HG02870 (cell line): ENCODE data around the gene FBLIM1.

Source experiments
- ATAC-seq: cut with Tn5 transposase; IDR thresholded peaks from one replicate; pipeline ENCODE4 v1.9.1; 2021; ENCODE audit warnings: mild to moderate bottlenecking, moderate library complexity; ENCODE audit not compliant: unreplicated experiment

FBLIM1 gene

DNA sequence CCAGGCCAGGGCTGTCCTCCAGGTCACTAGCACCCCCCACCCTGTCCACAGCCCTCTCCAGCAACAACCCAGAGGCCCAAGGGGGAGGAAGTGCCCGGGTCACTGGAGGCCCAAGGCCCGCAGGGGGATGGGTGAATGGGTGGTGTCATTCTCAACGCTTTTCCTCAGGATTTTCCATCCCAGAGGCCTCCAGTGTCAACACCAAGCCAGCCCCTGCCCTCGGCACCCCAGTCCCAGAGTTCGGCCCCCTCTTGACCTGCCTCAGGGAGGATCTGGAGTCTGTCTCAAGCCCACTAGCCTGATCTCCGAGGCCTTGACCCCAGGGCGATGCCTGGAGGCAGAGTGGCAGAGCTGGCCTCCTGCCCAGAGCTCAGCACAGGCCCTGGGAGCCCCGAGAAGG lies 11.2 kb upstream of the FBLIM1 start:
- ATAC-seq = no peak

DNA sequence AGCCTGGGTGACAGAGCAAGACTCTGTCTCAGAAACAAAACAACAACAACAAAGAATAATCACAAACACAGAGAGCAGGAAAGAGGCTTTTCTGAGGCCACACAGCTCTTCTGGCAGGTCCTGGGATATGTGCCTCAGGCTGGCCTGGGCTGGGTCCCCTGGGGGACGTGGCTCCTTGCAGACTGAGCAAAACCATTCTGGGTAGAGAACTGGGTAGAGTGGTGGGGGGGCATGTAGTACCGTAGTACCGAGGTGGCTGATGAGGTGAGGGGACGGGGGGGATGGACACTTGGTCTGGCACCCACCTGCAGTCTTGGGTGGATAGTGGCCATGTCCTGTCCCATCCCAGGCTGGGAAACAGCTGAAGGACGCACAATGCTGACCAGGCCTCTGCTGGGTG lies 10.3 kb upstream of the FBLIM1 start:
- ATAC-seq = no peak

DNA sequence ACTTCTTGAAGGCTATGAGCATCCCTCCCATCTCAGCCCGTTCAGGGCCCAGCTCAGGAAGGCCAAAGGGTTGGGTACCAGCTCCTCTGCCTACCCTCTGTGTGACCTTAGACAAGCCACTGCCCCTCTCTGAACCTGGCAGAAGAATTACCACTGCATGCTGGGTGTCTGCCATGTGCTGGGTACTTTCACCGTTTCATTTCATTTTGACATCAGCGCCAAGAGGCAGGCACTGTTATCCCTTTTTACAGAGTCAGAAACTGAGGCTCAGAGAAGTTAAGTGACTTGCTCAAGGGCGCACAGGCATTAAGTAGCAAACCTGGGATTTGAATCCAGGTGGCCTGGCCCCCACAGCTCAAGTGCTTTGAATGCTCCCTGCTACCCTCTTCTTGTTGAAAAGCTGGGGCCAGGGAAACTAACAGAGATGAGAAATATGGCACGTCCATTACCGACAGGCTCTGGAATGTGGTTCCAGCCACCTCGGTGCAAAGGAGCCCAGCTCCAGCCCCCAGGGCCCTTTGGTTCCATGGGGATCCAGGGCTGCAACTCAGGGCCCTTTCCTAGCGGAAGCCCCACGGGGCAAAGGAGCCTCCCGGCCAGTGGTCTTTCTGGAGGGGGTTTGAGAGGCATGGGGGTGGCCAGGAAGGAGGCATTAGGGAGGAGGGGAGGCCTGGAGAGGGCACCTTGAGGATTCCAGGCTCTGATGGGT lies 9.8 kb upstream of the FBLIM1 start:
- no peak for ATAC-seq

DNA sequence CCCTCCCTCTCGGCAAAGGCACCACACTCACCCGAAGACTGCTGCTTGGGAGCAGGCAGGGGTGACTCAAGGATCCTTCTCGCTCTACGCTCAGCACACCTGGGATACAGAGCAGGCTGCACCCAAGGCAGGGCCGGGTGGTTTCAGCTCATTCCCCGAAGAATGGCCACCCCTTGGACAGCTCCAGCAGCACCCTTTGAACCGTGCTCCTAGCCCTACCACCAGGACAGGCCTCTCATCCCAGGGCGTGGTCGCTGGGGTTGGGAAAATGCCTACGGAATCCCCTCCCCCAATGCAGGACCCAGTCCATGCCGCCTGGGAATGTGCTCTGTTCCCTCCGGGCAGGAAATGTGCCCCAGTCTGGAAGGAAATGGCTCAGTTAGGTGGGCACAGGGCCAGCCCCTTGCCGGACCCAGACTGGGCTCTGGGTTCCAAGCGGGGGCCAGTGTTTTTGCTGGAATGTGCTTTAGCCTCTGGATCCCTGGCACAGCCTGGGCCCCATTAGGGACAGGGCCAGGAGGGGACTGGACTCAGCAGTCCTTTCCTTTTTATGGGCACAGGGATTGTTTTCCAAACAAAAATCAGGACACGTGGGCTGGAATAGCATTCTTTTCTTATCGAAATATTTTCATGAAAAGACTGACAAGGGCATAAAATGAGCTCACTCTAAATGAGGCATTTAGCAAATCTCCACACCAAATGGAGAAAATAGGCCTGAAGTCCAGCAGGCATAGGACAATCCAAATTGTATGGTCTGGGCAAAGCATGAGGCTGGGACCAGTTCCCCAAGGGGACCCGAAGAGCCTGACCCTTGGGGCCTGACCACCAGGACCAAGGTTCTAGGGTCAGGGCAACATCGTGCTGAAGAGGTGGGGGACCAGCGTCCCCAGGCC lies 8.9 kb upstream of the FBLIM1 start:
- no peak for ATAC-seq

DNA sequence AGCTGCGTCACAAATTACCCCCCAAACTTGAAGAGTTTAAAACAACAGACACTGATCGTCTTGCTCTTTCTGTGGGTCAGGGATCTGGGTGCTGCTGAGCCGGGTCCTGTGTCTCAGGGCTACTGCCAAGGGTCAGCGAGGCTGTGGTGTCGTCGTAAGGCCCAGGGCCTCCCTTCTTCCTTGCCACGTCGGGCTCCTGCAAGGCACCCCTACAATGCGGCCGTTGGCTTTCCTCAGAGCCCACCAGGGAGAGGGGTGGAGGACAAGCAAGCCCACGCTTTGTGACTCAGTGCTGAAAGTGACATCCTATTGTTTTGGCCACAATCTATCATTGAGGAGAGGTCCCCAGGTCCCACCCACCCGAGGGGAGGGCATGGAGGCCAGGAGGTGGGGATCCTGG lies 7.7 kb upstream of the FBLIM1 start:
- no peak for ATAC-seq

DNA sequence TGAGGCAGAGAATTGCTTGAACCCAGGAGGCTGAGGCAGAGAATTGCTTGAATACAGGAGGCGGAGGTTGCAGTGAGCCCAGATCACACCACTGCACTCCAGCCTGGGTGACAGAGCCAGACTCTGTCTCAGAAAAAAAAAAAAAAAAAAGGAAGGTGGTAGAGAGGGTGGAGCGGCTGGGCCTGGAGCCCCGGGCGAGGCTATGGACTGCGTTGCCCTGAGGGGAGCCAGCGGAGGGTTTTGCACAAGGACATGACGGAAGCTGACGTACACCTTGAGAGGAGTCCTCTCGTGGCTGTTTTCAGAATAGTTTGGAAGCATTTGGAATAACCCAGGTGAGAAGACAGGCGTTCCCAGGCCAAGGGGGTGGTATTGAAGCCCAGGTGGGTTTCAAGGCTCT lies 6.9 kb upstream of the FBLIM1 start:
- no peak for ATAC-seq

DNA sequence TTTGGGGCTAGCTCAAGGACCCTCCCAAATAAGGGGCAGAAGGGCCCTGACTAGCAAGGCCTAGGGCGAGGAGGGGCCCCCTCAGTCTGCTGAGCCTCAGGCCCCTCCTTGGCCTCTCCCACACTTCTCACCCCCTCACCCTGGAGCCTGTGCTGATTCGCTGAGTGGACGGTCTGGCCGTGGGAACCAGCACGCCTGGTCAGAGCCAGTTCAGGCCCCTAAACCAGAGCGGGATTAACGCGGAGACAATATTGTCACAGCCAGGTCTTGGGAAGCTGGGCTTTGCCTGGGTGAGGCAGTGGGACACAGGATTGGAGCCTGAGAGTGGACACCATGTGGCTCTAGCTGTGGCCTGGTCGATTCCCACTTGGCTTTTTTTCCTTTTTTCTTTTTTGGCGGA lies 4.8 kb upstream of the FBLIM1 start:
- ATAC-seq = no peak

DNA sequence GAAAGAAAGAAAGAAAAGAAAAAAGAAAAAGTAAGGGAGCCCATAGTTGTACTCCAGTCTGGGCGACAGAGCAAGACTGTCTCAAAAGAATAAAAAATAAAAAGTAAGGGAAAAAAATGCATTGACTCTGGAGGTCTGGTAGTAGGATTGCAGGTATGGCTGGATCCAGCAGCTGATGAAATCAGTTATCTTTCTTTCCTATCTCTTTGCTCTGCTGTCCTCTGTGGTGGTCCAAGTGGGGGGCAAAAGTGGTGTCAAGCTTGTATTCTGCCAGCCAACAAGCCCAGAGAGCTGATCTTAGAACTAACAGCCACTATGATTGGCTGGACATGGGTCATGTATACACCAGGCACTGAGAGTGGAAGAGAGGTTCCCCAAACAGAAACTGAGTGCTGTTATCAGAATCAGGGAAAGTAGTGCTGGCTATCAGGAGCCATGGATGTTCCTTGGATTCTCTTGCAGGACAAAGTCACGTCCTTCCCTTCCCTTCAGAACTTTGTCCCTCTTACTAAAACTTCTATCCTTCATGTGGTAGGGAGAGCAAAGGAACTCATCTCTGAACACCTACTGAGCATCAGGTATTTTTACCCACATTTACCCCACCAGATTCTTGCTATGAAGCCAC lies 3.5 kb upstream of the FBLIM1 start:
- ATAC-seq = no peak

DNA sequence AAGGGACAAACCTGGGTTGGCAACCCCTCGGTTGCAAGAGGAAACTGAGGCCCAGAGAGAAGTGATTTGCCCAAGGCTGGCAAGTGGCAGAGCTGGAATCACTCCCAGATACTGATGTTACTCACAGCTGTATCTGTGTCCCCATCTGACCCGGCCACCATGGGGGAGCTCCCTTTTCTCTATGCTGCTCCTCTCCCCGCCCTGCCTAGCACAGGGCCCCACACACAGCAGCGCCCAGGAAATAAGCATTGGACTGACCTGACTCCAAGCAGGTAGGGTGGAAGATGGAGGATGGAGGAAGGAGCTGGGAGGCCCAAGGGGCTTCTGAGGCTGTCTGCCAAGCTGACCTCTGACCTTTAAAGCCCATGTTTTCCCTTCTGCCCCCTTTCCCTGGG lies 3.0 kb upstream of the FBLIM1 start:
- no peak for ATAC-seq

DNA sequence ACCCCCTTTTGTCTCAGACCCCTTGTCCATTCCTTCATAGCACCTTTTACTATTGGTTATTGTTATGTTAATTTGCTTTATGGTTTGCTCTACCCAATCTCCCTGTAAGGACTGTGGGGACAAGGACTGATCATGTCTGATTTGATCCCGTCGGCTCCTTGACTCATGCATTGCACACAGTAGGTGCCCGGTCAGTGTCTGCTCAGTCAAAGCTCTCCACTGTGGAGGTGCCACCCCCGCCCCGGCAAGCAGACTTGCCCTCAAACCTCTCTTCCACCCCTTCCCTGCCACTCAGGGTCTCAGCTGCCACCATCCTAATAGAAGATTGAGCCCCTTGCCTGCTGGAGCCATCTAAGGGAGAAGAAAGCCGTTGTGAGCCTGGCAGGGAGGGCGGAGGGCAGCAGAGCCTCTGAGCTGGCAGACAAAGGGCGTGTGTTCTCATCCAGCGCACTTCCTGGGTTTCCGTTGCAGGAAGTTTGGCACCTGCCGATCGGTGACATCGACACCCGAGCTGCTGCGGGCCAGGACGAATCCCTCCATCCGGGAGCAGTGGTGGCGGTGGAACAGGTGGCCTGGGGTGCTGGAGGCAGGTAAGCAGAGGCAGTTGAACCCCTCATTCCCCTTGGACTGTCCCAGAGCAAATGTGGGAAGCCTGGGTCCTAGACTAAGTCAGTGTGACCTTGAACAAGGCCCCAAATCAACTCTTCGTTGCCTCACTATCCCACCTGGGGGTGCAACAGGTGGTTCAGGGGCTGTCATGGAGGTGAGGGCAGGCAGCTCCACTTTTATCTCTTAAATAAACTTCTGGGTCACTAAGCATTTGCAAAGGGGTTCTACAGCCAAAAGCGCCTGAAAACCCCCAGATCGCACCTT lies 2.2 kb upstream of the FBLIM1 start:
- no peak for ATAC-seq

DNA sequence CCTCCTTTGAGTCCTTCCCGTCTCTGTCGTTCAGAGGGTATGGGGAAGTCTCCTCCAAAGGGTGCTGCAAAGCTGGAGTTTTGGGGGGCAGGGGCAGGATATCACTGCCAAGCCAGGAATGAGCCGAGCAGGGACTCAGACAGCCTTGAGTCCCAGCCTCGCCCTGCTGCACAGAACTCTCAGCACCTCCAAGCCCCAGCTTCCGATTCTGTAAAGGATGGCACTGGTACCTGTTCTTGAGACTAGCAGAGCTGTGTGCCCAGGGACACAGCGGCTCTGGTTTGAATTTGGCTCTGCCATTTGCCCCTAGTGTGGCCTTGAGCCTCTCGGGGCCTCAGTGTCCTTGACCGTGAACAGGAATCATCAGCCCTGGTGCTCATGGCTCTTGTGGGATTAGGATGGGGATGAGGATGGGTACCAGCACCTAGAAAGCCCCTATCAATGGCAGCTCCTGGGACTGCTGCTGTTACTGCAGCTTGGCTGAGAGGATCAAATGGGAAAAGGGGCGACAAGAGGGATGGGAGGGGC lies 1.5 kb upstream of the FBLIM1 start:
- no peak for ATAC-seq

DNA sequence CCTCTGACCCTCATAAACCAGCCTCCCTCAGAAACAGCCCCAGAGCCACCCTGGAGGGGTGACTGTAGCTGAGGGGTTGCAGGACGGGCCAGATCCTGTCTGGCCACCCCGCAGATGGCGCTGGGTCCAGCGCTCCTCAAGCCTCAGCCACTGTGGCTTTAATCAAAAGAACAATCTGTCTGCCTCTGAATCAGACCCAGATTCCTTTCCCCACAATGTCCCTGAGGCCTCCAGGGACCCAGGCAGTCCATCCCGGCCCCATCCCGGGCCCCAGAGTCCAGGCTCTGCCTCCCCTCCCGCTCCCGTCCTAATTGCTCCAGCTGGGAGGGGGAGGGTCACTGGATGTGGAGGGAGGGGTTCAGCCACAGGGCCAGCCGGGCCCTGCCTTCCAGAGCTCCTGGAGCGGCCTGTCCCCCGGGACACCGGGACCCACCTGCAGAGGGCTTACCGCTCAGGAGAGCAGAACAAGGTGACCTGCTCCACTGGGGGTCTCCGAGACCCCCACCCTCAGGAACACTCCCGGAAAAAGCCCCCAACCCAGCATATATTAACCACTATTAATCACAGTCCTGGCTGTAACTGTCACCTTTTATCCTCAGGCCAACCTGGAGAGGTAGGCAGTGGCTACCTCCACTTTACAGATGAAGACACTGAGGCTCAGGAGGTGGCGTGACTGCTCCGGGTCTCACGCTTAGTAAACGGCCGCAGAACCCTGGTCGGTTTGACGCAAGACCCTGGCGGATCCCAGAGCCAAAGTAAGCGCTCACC lies 836 bp upstream of the FBLIM1 start:
- ATAC-seq = no peak

DNA sequence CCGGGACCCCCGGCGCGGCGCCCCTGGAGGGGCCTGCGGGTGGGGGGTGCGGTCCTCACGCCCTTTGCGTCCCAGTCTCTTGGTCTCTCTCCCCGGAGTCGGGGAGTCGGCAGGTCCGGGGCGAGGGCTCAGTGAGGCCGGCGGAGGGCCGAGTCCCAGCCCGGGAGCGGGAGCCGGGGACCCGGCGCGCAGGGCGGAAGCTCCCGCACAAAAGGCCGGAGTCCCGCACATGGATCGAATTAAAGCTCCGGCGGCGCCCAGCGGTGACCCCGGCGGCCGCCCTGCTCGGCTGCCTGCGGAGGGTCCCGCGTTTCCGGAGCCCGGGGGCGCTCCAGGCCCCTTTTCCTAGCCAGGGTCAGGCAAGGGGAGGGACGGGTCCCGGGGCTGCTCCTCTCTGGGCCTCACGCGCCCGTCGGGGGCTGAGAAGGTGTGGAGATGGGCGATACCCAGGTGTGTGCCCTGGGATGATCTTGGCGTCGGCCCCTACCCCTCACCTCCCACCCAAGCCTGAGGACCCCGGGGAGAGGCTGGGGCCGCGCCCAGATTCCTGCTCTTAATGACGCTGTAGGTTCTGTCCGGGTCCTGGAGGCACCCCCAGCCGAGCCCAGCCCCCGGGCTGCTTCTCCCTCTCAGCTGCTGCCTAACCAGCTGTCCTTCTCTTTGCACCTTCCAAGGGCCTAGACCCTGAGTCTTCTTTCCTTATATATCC lies 512 bp downstream of the FBLIM1 start:
- no peak for ATAC-seq

DNA sequence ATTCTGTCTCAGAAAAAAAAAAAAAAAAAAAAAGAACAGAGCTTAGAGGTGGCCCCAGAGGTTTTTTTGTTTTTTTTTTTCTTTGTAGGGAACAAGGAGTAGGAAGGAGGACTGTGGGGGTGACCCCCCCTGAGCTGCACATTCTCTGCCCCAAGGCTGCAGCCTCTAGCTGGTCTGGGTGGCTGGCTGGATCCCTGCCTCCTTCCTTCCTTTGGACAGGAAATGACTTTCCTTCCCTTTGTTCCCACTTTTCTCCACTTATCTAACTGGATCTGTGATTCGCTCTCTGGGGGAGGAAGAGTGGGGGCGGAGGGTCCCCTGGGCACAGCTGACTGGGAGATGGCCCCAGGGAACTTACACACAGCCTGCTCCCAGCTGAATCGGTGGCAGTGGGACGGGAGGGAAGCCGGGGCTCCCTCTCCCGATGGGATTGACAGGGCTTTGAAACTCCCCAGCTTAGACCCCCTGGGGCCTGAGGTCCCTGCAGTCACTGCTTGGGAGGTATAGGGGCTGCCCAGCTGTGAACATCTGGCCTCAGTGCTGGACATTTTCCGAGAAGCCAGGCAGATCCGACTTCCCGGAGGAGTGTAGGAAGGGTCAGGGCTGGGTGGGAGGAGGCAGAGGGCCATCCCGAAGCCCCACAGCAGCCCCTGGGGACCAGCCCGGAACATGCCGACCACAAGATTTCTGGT lies 2.1 kb downstream of the FBLIM1 start:
- ATAC-seq = no peak

DNA sequence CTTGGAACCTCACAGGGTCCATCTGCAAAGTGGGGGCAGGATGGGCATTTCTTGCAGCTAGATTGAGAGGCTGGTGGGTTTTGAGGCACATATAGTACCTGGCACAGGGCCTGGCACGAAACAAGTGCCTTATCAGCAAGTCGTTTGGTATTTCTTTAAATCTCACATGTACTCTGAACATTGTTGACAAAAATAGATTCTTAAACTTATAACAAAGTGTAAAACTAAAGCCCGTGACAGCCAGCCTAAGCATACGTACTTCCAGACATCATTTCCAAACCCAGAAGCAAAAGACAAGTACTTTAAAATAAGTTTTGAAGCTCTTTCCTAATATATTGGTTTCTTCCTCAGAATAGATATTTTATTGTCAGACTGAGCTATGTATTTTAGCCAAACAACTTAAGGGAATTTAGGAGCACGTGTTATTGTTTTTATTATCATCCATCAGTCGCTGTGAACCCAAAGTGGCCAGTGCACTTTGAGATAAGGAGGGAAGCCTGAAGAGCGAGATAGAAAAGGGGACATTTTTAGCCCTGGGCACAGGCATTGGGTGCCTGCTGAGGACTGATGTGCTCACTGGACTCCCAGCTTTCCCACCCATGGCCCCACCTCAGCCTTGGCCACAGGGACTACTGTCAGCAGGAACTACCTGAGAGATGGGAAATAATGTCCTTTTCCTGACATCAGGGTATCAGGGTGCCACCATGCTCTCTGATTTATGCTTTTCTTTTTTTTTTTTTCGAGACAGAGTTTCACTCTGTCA lies 3.0 kb downstream of the FBLIM1 start:
- ATAC-seq = no peak

DNA sequence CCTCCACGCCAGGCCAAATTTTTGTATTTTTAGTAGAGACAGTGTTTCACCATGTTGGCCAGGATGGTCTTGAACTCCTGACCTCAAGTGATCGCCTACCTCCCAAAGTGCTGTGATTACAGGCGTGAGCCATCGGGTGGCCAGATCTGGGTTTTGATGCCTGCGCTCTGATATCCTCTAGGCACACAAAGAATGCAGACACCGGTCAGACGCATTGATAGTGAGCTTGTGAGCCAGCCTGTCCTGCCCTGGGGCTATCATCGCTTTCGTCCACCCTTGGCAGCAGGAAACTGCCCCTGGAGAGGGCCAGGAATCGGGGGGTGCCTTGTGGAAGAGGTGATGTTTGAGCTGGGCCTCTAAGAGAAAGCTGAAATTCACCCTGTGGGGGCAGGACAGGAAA lies 4.0 kb downstream of the FBLIM1 start:
- ATAC-seq = no peak

DNA sequence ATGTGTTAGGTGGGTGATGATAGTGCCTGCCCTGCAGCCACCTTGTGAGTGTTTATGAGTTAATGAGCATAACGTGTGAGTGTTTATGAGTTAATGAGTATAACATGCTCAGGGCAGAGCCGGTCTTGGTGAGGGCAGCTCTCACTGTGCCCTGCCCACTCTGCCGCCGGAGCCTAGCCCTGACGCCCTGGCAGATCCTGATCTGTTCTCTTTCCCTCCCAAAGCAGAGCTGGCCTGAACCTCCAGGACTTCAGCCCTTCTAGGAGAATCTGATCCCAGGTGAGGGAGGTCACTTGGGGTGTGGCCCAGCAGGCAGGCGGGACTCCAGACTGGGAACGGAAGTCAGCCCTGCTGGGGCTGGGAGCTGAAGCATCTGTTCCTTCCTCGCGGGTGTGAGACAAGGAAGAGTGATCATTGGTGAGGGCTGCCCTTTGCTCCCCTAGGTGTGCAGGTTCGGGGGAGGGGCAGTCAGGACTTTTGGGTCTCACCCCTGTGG lies 5.7 kb downstream of the FBLIM1 start:
- no peak for ATAC-seq

DNA sequence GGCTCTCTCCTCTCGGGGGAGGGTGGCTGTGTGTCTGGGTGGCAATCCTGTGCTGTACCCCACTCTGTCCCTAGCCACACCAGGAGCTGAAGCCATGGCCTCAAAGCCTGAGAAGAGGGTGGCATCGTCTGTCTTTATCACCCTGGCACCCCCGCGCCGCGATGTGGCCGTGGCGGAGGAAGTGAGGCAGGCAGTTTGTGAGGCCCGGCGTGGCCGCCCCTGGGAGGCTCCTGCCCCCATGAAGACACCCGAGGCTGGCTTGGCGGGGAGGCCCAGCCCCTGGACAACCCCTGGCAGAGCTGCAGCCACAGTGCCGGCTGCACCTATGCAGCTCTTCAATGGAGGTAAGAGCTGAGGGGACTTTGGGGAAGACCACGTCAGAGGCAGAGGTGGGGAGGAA lies 6.3 kb downstream of the FBLIM1 start:
- no peak for ATAC-seq
